H1 (cell line): ENCODE results near the gene LMNA. TPM values are rescaled to one million over a fixed set of nuclear protein-coding genes. Genes with fewer than 3 reads are reported as not detected.

Experiments
- CTCF ChIA-PET: fragments of 300-600 bp; sonication (Branson Sonifier 250); formaldehyde crosslinking; loops from one replicate; lab custom pipeline; 2021; ENCODE audit not compliant: partially characterized antibody; lab: Charles Lee
- POLR2A ChIA-PET: fragments of 300-600 bp; sonication (Branson Sonifier 250); formaldehyde crosslinking; loops from one replicate; lab custom pipeline; 2021; ENCODE audit warnings: inconsistent platforms; ENCODE audit not compliant: partially characterized antibody; lab: Charles Lee
- DNase-seq, 2 experiments: peaks; one replicate each; pipeline versions ENCODE4 v3.0.0 to v3.0.0-alpha.2; 2010 to 2022; ENCODE audit warnings: low spot score in 2 of 2, low read depth in 1 of 2, mixed read lengths in 1 of 2
- FAIRE-seq: peaks from 2 replicates; lab custom pipeline; 2011; peaks lifted over from hg19 to GRCh38; lab: Jason Lieb, UNC
- H2AFZ ChIP-seq: 2 replicates; pipeline ENCODE4 v1.8.1; 2012; ENCODE audit warnings: low read length, inconsistent platforms
- H2AK5ac ChIP-seq: 2 replicates; pipeline ENCODE4 v1.6.1; 2013; ENCODE audit warnings: low read depth, low read length
- H2BK120ac ChIP-seq: replicated peaks from 2 replicates; pipeline ENCODE3; 2013; ENCODE audit warnings: low read depth, low read length, inconsistent platforms
- H2BK12ac ChIP-seq: 2 replicates; pipeline ENCODE4 v1.6.1; 2013; ENCODE audit warnings: low read depth, low read length
- H2BK15ac ChIP-seq: 2 replicates; pipeline ENCODE4 v1.6.1; 2013; ENCODE audit warnings: low read length
- H2BK20ac ChIP-seq: 2 replicates; pipeline ENCODE4 v1.6.1; 2013; ENCODE audit warnings: low read length
- H2BK5ac ChIP-seq: 2 replicates; pipeline ENCODE4 v1.6.1; 2013; ENCODE audit warnings: low read depth, low read length
- H3K14ac ChIP-seq: 2 replicates; pipeline ENCODE4 v1.6.1; 2013; ENCODE audit warnings: inconsistent platforms; ENCODE audit not compliant: insufficient read length
- H3K18ac ChIP-seq: 2 replicates; pipeline ENCODE4 v1.6.1; 2013; ENCODE audit warnings: low read length; ENCODE audit errors: extremely low read depth
- H3K23ac ChIP-seq: 2 replicates; pipeline ENCODE4 v1.6.1; 2013; ENCODE audit warnings: inconsistent platforms; ENCODE audit not compliant: insufficient read length
- H3K23me2 ChIP-seq: 2 replicates; pipeline ENCODE4 v1.6.1; 2013; ENCODE audit warnings: low read depth, low read length
- H3K27ac ChIP-seq: 2 replicates; pipeline ENCODE4 v1.6.1; 2011; ENCODE audit warnings: low read depth, low read length, inconsistent platforms
- H3K27me3 ChIP-seq, 4 experiments: replicated peaks in 1 of 4; 1 replicate in 1 of 4; 2 replicates in 3 of 4; pipeline versions ENCODE4 v1.6.1 to v1.8.1; 2011 to 2013; ENCODE audit warnings: low read length in 3 of 4, mild to moderate bottlenecking in 3 of 4, inconsistent platforms in 2 of 4, mixed read lengths in 2 of 4, moderate library complexity in 1 of 4; ENCODE audit not compliant: control insufficient read depth in 3 of 4, insufficient read depth in 3 of 4; ENCODE audit errors: extremely low read depth in 1 of 4
- H3K36me3 ChIP-seq, 4 experiments: 2 replicates each; pipeline versions ENCODE4 v1.6.1 to v1.8.1; 2011 to 2013; ENCODE audit warnings: mild to moderate bottlenecking in 4 of 4, low read length in 3 of 4, moderate library complexity in 2 of 4, control low read depth in 1 of 4, inconsistent platforms in 1 of 4; ENCODE audit not compliant: insufficient read depth in 4 of 4, control insufficient read depth in 2 of 4
- H3K4ac ChIP-seq: replicated peaks from 2 replicates; pipeline ENCODE3; 2013; ENCODE audit warnings: low read length, low read depth, mixed read lengths, inconsistent platforms; ENCODE audit not compliant: insufficient read length
- H3K4me1 ChIP-seq, 4 experiments: replicated peaks in 1 of 4; 1 replicate in 1 of 4; 2 replicates in 3 of 4; pipeline versions ENCODE4 v1.6.1 to v1.8.1; 2011 to 2013; ENCODE audit warnings: low read length in 3 of 4, inconsistent platforms in 2 of 4, mixed read lengths in 1 of 4; ENCODE audit not compliant: insufficient read depth in 4 of 4, control insufficient read depth in 3 of 4
- H3K4me2 ChIP-seq, 2 experiments: 2 replicates each; pipeline versions ENCODE4 v1.6.1 to v1.8.1; 2011 to 2013; ENCODE audit warnings: low read depth in 2 of 2, low read length in 2 of 2, control low read depth in 1 of 2, inconsistent platforms in 1 of 2, mild to moderate bottlenecking in 1 of 2; ENCODE audit not compliant: insufficient read depth in 1 of 2
- H3K4me3 ChIP-seq, 4 experiments: fragments of 200-600, 300-600 bp in 1 of 4; sonication (generic), shearing (Covaris generic), sonication (Bioruptor Twin) in 1 of 4; 2 replicates each; pipeline versions ENCODE4 v1.5.1 to v1.8.1; 2011 to 2016; ENCODE audit warnings: low read length in 4 of 4, low read depth in 3 of 4, control low read depth in 2 of 4, inconsistent platforms in 2 of 4, mild to moderate bottlenecking in 2 of 4, mixed read lengths in 1 of 4, moderate library complexity in 1 of 4; ENCODE audit not compliant: insufficient read depth in 2 of 4; ENCODE audit errors: extremely low read depth in 1 of 4
- H3K56ac ChIP-seq: replicated peaks from 2 replicates; pipeline ENCODE3; 2013; ENCODE audit warnings: low read depth, mild to moderate bottlenecking, mixed read lengths, low read length, inconsistent platforms; ENCODE audit not compliant: insufficient read length
- H3K79me1 ChIP-seq: 2 replicates; pipeline ENCODE4 v1.6.1; 2013; ENCODE audit warnings: low read depth, low read length, control low read depth
- H3K79me2 ChIP-seq, 2 experiments: 2 replicates each; pipeline versions ENCODE4 v1.6.1 to v1.8.1; 2012 to 2013; ENCODE audit warnings: low read length in 2 of 2, mild to moderate bottlenecking in 2 of 2, inconsistent platforms in 1 of 2; ENCODE audit not compliant: insufficient read depth in 2 of 2, control insufficient read depth in 1 of 2
- H3K9ac ChIP-seq, 4 experiments: replicated peaks in 1 of 4; 1 replicate in 1 of 4; 2 replicates in 3 of 4; pipeline versions ENCODE4 v1.6.1 to v1.8.1; 2011 to 2013; ENCODE audit warnings: low read depth in 3 of 4, low read length in 3 of 4, control low read depth in 2 of 4, mild to moderate bottlenecking in 2 of 4, moderate library complexity in 2 of 4, inconsistent platforms in 1 of 4; ENCODE audit errors: extremely low read depth in 1 of 4
- H3K9me3 ChIP-seq, 2 experiments: 2 replicates each; pipeline versions ENCODE4 v1.6.1 to v1.8.1; 2012 to 2013; ENCODE audit warnings: mild to moderate bottlenecking in 2 of 2, moderate library complexity in 2 of 2, control low read depth in 1 of 2, inconsistent platforms in 1 of 2, low read depth in 1 of 2, low read length in 1 of 2, mixed read lengths in 1 of 2; ENCODE audit not compliant: insufficient read depth in 2 of 2
- H4K20me1 ChIP-seq, 2 experiments: replicated peaks in 1 of 2; 2 replicates each; pipeline versions ENCODE3 to v1.8.1; 2011 to 2013; ENCODE audit warnings: inconsistent platforms in 2 of 2, low read length in 2 of 2, mild to moderate bottlenecking in 1 of 2; ENCODE audit not compliant: insufficient read depth in 2 of 2, control insufficient read depth in 1 of 2
- H4K5ac ChIP-seq: 2 replicates; pipeline ENCODE4 v1.6.1; 2013; ENCODE audit warnings: low read length, low read depth, mixed read lengths, inconsistent platforms; ENCODE audit not compliant: insufficient read length
- H4K8ac ChIP-seq: 2 replicates; pipeline ENCODE4 v1.8.0; 2013; ENCODE audit warnings: mild to moderate bottlenecking, moderate library complexity, low read length, inconsistent platforms; ENCODE audit not compliant: insufficient read depth; ENCODE audit errors: extremely low read depth
- H4K91ac ChIP-seq: replicated peaks from 2 replicates; pipeline ENCODE3; 2013; ENCODE audit warnings: low read length, mixed read lengths, inconsistent platforms; ENCODE audit not compliant: insufficient read length
- ASH2L ChIP-seq: fragments of 200-600, 300-600 bp; sonication (generic); IDR thresholded peaks from one replicate; pipeline ENCODE4 v1.7.1; 2017; ENCODE audit warnings: low read length
- CEBPB ChIP-seq: IDR thresholded peaks from 2 replicates; pipeline ENCODE4 v1.6.1; 2012; ENCODE audit warnings: low read depth, low read length
- CTCF ChIP-seq, 3 experiments: IDR thresholded peaks; 1 replicate in 2 of 3; 2 replicates in 1 of 3; pipeline versions ENCODE4 v1.5.1 to v1.6.1; 2011; ENCODE audit warnings: low read length in 3 of 3, mild to moderate bottlenecking in 3 of 3, inconsistent platforms in 2 of 3, low read depth in 1 of 3, moderate library complexity in 1 of 3; ENCODE audit not compliant: insufficient read depth in 1 of 3; ENCODE audit errors: control extremely low read depth in 1 of 3
- EP300 ChIP-seq, 2 experiments: IDR thresholded peaks; 1 replicate in 1 of 2; 2 replicates in 1 of 2; pipeline ENCODE4 v1.6.1; 2011 to 2012; ENCODE audit warnings: low read depth in 2 of 2, low read length in 2 of 2, mild to moderate bottlenecking in 2 of 2, borderline replicate concordance in 1 of 2, inconsistent platforms in 1 of 2, moderate library complexity in 1 of 2
- RAD21 ChIP-seq, 2 experiments: IDR thresholded peaks in 1 of 2; conservative IDR thresholded peaks in 1 of 2; 2 replicates each; pipeline ENCODE4 v1.6.1; 2011; ENCODE audit warnings: low read depth in 2 of 2, low read length in 2 of 2, improper control_type of control experiment in 1 of 2, inconsistent platforms in 1 of 2, mild to moderate bottlenecking in 1 of 2, moderate library complexity in 1 of 2
- TEAD4 ChIP-seq: IDR thresholded peaks from 2 replicates; pipeline ENCODE4 v1.6.1; 2012; ENCODE audit warnings: low read depth, low read length, inconsistent platforms, mixed read lengths
- WGBS, 2 experiments: shearing (Covaris generic) in 1 of 2; methylation state at CpG; one replicate each; pipeline versions ENCODE4 v1.1.6 to v1.1.7; 2013 to 2015; ENCODE audit warnings: low lambda C conversion rate in 2 of 2, mixed read lengths in 2 of 2, inconsistent platforms in 1 of 2, low coverage in 1 of 2, missing lambda C conversion rate in 1 of 2; ENCODE audit not compliant: insufficient replicate concordance in 2 of 2, insufficient coverage in 1 of 2, insufficient read length in 1 of 2; ENCODE audit errors: extremely low coverage in 1 of 2, missing lambda C conversion rate in 1 of 2; 5-methylcytosine and 5-hydroxymethylcytosine counted together
- polyA plus RNA-seq, 7 experiments: library from polyadenylated mRNA; depleted of rRNA in 3 of 7; stranded (reverse) in 5 of 7; unstranded in 2 of 7; fragments of >200 nt in 5 of 7; fragments of 200-250 nt in 2 of 7; gene quantifications; 1 replicate in 5 of 7; 2 replicates in 1 of 7; 4 replicates in 1 of 7; pipeline versions ENCODE4 v1.2.1 to v1.2.3, GENCODE V29; 2011 to 2013; ENCODE audit warnings: missing spikeins in 2 of 7, mixed read lengths in 2 of 7
- total RNA-seq: library from RNA; stranded (reverse); fragmentation: NEBNext Ultra II Directional; extraction: Animal tissue kit (Norgen Biotek cat#: 25700); gene quantifications from 2 replicates; pipeline ENCODE4 v1.2.1, GENCODE V29; 2021

The LMNA gene
- total and polyA plus RNA-seq, 2 of the 8 experiments (the other 6 are each of a cell fraction or from before 2014, with no cell fraction given): 25.8 to 46.8 TPM

GRCh38 chr1:156075162-156075561 is 39.3 kb upstream of the LMNA start:
- peaks cover 19% of the 10 kb centered on the region for H3K79me1 ChIP-seq
- H3K9me3 ChIP-seq: no peaks in the 10 kb centered on the region
- peak overlapping the region; percentile 5; the same call in 1 of the 2 replicates for H2BK15ac ChIP-seq
- no peak overlapping the region for H3K14ac ChIP-seq
- CTCF ChIA-PET: interaction anchor here (0.7 to 2.5 kb wide), 14 partner anchors 10 to 99 kb away, joined by 3 to 33 read pairs (median 4); partner anchors contain the start of gene UBQLN4
- 0 out of 2 replicates have a peak overlapping the region, but pooled peaks have one; percentile 19 for H2BK12ac ChIP-seq
- H4K8ac ChIP-seq: no peak overlapping the region
- H2BK120ac ChIP-seq: no peak overlapping the region
- no peaks in the 10 kb centered on the region for H3K27me3 ChIP-seq
- no peak for FAIRE-seq
- peaks cover 8% of the 10 kb centered on the region for H3K23me2 ChIP-seq
- H4K5ac ChIP-seq: peak overlapping the region; percentile 33
- H3K27ac ChIP-seq: no peak overlapping the region
- H3K18ac ChIP-seq: peak overlapping the region; percentile 66
- H3K4me1 ChIP-seq: peaks cover 24 to 60% (median 50%) of the 10 kb centered on the region in 4 experiments
- no peak overlapping the region for H3K56ac ChIP-seq
- H4K20me1 ChIP-seq: peaks cover 11 to 33% of the 10 kb centered on the region in 2 experiments
- peaks cover 4 to 34% (median 10%) of the 10 kb centered on the region in 4 experiments; a peak in 7 of 8 replicates for H3K36me3 ChIP-seq
- TF ChIP-seq CEBPB: no peak
- no peak for TF ChIP-seq TEAD4
- TF ChIP-seq ASH2L: no peak
- peak in 1 of 2 experiments; percentile 98; a peak in 1 of 3 replicates for TF ChIP-seq EP300 (IDR thresholded peaks at IDR 0.05; ENCODE audit: borderline replicate concordance in 1 of 2, low read depth in 2 of 2, low read length in 2 of 2)
- TF ChIP-seq RAD21 (IDR thresholded peaks at IDR 0.05 in 1 of 2, conservative IDR thresholded peaks at IDR 0.05 in 1 of 2; ENCODE audit: low read depth in 2 of 2, low read length in 2 of 2): peak in 1 of 2 experiments; percentile 19; a peak in 1 of 4 replicates
- peak in 1 of 3 experiments; percentile 9; a peak in 1 of 4 replicates for TF ChIP-seq CTCF (IDR thresholded peaks at IDR 0.05; ENCODE audit: control extremely low read depth in 1 of 3, insufficient read depth in 1 of 3, low read depth in 1 of 3, low read length in 3 of 3)
- WGBS, 2 experiments: 41% methylated on average over 3 of the region's 3 CpGs; no CpG with 5 or more reads in 1 of the 2 experiments
- no peak overlapping the region for H4K91ac ChIP-seq
- H3K9ac ChIP-seq: no peak overlapping the region
- POLR2A ChIA-PET: interaction anchor here (0.5 to 9.7 kb wide), 18 partner anchors 9 to 171 kb away, joined by 3 to 88 read pairs (median 4); partner anchors contain the start of genes ARHGEF2, KHDC4, LAMTOR2 and LMNA
- H2AK5ac ChIP-seq: no peak overlapping the region
- H3K23ac ChIP-seq: no peak overlapping the region
- peak overlapping the region in 1 of 4 experiments; percentile 18; a peak in 2 of 8 replicates for H3K4me3 ChIP-seq
- peak overlapping the region; percentile 38 for H3K4ac ChIP-seq
- peak overlapping the region; percentile 47 to 79; a peak in 3 of 4 replicates for H3K4me2 ChIP-seq
- no peak for DNase-seq
- peak overlapping the region; percentile 54; the same call in 1 of the 2 replicates for H2BK5ac ChIP-seq
- H2AFZ ChIP-seq: no peak overlapping the region
- no peak overlapping the region for H2BK20ac ChIP-seq
- H3K79me2 ChIP-seq: peaks cover 16 to 48% of the 10 kb centered on the region in 2 experiments
